Measurements from ENCODE around the gene MTFP1.

MTFP1 gene

DNA sequence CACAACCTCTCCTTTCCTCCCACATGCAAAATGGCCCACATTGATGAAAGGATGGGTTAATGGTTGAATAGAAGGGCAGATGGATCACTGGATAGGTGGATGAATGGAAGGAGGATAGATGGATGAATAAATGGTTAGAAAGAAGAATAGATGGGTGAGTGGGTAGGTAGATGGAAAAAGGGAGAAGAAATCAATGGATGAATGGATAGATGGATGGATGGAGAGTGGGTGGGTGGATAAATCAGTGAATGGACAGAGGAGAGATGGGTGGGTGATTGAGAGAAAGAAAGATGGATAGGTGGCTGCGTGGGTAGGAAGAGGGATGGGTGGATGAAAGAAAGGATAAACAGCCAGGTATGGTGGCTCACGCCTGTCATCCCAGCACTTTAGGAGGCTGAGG is 45.1 kb downstream of the MTFP1 start:
- Histone ChIP-seq H3K36me3 (ENCODE audit: insufficient read depth, low read length) (no peaks in the 10 kb centered on the region), H3K4me1 (ENCODE audit: insufficient read depth, low read length) (no peaks in the 10 kb centered on the region), H3K27ac (ENCODE audit: low read length) (no peak overlapping the region), H3K9ac (ENCODE audit: low read depth, low read length) (no peak overlapping the region), H3K4me2 (ENCODE audit: insufficient read depth, low read length) (no peak overlapping the region), H3K9me3 (ENCODE audit: insufficient read depth, low read length, severe bottlenecking) (no peaks in the 10 kb centered on the region), H3K4me3 (ENCODE audit: low read depth in 1 of 2, low read length in 2 of 2) (no peak overlapping the region), H3K79me2 (ENCODE audit: insufficient read depth, low read length) (no peaks in the 10 kb centered on the region), H4K20me1 (ENCODE audit: insufficient read depth, low read length) (no peaks in the 10 kb centered on the region), H3K27me3 (ENCODE audit: insufficient read depth, low read length, poor library complexity) (peaks cover 11% of the 10 kb centered on the region), H2AFZ (ENCODE audit: low read depth, low read length) (no peak overlapping the region)
- ATAC-seq (ENCODE audit: insufficient read depth, low read depth) (no peak), DNase-seq (no peak)
- TF ChIP-seq EZH2 (IDR thresholded peaks at IDR 0.05; ENCODE audit: borderline replicate concordance, low read depth, low read length, severe bottlenecking): no peak

DNA sequence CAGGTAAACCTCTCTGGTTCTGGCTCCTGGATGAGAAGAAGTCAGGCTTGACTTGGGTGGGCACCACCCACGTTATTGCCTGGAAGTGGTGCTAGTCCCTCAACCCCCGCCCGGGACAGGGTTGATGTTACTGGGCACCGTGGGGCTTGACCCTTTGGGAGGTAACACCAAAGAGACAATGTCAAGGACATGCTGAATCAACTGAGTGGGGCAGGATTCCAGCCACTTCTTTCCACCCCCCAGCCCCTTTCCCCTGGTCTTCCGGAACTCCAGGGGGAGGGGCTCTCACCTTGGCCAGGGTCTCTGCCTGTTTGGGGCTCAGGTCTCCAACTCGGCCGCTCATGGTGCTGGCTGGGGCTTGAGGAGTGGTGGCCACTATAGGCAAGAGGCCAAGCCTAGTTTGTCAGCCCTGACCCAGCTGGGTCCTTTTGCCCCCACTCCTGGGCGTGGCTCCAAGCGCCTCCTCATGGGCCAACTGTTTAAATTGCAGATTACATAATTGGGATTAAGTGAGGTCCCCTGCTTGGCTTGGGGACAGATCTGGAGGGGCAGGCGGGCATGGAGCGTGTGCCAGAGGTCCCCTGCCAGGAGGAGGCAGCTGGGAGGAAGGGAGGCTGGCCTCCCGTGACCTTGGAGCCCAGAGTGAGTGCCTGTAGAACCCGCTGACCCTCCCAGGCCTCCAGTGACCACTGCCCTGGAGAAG is 46.2 kb downstream of the MTFP1 start, which contains the start of gene SEC14L3:
SEC14L3 (minus strand) TSS at position 402 of the 703 bp plus-strand sequence; CDS start at position 343, 59 bp downstream.
- Histone ChIP-seq H3K4me3 (ENCODE audit: low read depth in 1 of 2, low read length in 2 of 2) (no peak within 1 kb of the TSS), H3K36me3 (ENCODE audit: insufficient read depth, low read length) (no peaks in the 10 kb centered on the region), H3K9ac (ENCODE audit: low read depth, low read length) (no peak within 1 kb of the TSS), H3K27me3 (ENCODE audit: insufficient read depth, low read length, poor library complexity) (peaks cover 9% of the 10 kb centered on the region), H3K79me2 (ENCODE audit: insufficient read depth, low read length) (no peaks in the 10 kb centered on the region), H4K20me1 (ENCODE audit: insufficient read depth, low read length) (no peaks in the 10 kb centered on the region), H3K27ac (ENCODE audit: low read length) (no peak within 1 kb of the TSS), H3K9me3 (ENCODE audit: insufficient read depth, low read length, severe bottlenecking) (no peaks in the 10 kb centered on the region), H2AFZ (ENCODE audit: low read depth, low read length) (no peak within 1 kb of the TSS), H3K4me2 (ENCODE audit: insufficient read depth, low read length) (no peak within 1 kb of the TSS), H3K4me1 (ENCODE audit: insufficient read depth, low read length) (no peaks in the 10 kb centered on the region)
- ATAC-seq (ENCODE audit: insufficient read depth, low read depth) (no peak), DNase-seq (no peak)
- no peak for TF ChIP-seq EZH2 (IDR thresholded peaks at IDR 0.05; ENCODE audit: borderline replicate concordance, low read depth, low read length, severe bottlenecking)
- TF ChIP-seq, protein P1, sequence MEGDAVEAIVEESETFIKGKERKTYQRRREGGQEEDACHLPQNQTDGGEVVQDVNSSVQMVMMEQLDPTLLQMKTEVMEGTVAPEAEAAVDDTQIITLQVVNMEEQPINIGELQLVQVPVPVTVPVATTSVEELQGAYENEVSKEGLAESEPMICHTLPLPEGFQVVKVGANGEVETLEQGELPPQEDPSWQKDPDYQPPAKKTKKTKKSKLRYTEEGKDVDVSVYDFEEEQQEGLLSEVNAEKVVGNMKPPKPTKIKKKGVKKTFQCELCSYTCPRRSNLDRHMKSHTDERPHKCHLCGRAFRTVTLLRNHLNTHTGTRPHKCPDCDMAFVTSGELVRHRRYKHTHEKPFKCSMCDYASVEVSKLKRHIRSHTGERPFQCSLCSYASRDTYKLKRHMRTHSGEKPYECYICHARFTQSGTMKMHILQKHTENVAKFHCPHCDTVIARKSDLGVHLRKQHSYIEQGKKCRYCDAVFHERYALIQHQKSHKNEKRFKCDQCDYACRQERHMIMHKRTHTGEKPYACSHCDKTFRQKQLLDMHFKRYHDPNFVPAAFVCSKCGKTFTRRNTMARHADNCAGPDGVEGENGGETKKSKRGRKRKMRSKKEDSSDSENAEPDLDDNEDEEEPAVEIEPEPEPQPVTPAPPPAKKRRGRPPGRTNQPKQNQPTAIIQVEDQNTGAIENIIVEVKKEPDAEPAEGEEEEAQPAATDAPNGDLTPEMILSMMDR (IDR thresholded peaks at IDR 0.05; ENCODE audit: borderline replicate concordance, extremely low read depth, low read length, poor library complexity, severe bottlenecking): no peak

DNA sequence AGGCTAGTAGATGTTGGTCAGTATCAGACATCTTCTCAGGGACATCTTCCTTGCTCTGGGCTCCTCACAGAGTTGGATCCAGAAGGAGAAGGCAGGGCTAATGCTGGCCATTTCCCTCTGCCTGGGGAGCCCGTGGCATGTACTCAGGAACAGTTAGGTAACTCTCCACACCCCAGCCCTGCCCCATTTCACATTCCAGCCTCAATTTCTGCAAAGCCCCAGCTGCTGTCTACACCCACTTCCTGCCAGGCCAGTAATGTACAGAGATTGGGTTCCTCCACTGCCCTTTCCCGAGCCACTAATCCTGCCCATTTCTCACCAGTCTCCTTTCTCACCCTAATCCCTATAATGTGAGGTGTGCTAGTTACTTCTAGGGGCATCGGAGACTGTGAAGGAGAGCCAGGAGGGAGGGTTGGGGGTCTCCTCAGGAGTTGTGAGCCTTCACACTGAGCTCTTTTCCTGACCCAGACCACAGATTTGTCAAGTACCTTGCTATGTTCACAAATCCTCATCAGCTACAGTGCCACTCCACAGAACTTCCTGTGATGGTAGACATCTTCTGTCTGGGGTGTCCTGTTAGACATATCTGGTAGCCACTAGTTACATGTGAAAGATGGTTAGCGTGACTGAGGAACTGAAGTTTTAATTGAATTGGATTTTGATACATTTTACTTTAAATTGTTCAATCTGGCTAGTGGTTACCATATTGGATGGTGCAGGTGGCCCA is 47.6 kb downstream of the MTFP1 start:
- no peak overlapping the region for H3K27ac ChIP-seq (ENCODE audit: low read length)
- TF ChIP-seq, protein P1 (IDR thresholded peaks at IDR 0.05; ENCODE audit: borderline replicate concordance, extremely low read depth, low read length, poor library complexity, severe bottlenecking): no peak
- TF ChIP-seq EZH2 (IDR thresholded peaks at IDR 0.05; ENCODE audit: borderline replicate concordance, low read depth, low read length, severe bottlenecking): no peak
- H3K27me3 ChIP-seq (ENCODE audit: insufficient read depth, low read length, poor library complexity): peaks cover 6% of the 10 kb centered on the region
- H3K36me3 ChIP-seq (ENCODE audit: insufficient read depth, low read length): no peaks in the 10 kb centered on the region
- no peaks in the 10 kb centered on the region for H3K4me1 ChIP-seq (ENCODE audit: insufficient read depth, low read length)
- no peaks in the 10 kb centered on the region for H4K20me1 ChIP-seq (ENCODE audit: insufficient read depth, low read length)
- ATAC-seq (ENCODE audit: insufficient read depth, low read depth) (no peak), DNase-seq (no peak)
- H3K9me3 ChIP-seq (ENCODE audit: insufficient read depth, low read length, severe bottlenecking): no peaks in the 10 kb centered on the region
- no peak overlapping the region for H2AFZ ChIP-seq (ENCODE audit: low read depth, low read length)
- no peaks in the 10 kb centered on the region for H3K79me2 ChIP-seq (ENCODE audit: insufficient read depth, low read length)
- H3K9ac ChIP-seq (ENCODE audit: low read depth, low read length): no peak overlapping the region
- no peak overlapping the region for H3K4me3 ChIP-seq (ENCODE audit: low read depth in 1 of 2, low read length in 2 of 2)
- H3K4me2 ChIP-seq (ENCODE audit: insufficient read depth, low read length): no peak overlapping the region

DNA sequence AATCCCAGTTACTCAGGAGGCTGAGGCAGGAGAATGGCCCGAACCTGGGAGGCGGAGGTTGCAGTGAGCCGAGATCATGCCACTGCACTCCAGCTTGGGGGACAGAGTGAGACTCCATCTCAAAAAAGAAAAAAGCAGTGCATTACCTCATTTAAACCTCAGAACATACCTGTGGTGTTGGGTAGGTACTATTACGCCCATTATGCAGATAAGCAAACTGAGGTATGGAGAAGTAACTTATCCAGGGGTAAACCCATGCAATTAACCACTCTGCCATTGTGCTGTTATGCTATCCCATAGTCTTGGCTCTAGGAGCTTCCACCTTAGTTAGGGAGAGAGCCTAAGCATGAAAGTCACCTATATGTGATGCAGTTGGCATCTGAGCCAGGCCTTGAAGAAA is 48.6 kb downstream of the MTFP1 start:
- Histone ChIP-seq H3K4me1 (ENCODE audit: insufficient read depth, low read length) (no peaks in the 10 kb centered on the region), H3K27me3 (ENCODE audit: insufficient read depth, low read length, poor library complexity) (peaks cover 8% of the 10 kb centered on the region), H3K4me3 (ENCODE audit: low read depth in 1 of 2, low read length in 2 of 2) (no peak overlapping the region), H3K36me3 (ENCODE audit: insufficient read depth, low read length) (no peaks in the 10 kb centered on the region), H3K9me3 (ENCODE audit: insufficient read depth, low read length, severe bottlenecking) (no peaks in the 10 kb centered on the region), H3K79me2 (ENCODE audit: insufficient read depth, low read length) (no peaks in the 10 kb centered on the region), H3K4me2 (ENCODE audit: insufficient read depth, low read length) (no peak overlapping the region), H3K27ac (ENCODE audit: low read length) (no peak overlapping the region), H2AFZ (ENCODE audit: low read depth, low read length) (no peak overlapping the region), H4K20me1 (ENCODE audit: insufficient read depth, low read length) (no peaks in the 10 kb centered on the region), H3K9ac (ENCODE audit: low read depth, low read length) (no peak overlapping the region)
- no peak for ATAC-seq (ENCODE audit: insufficient read depth, low read depth)
- DNase-seq: no peak
- TF ChIP-seq, protein P1 (IDR thresholded peaks at IDR 0.05; ENCODE audit: borderline replicate concordance, extremely low read depth, low read length, poor library complexity, severe bottlenecking): no peak
- TF ChIP-seq EZH2 (IDR thresholded peaks at IDR 0.05; ENCODE audit: borderline replicate concordance, low read depth, low read length, severe bottlenecking): no peak

Measured in DND-41 (cell line).